Stimulated activated CD8-positive, alpha-beta memory T cell treated with anti-CD3 and anti-CD28 coated beads, Interleukin-7, amount 100 ng/mL, for 48 hours (primary cell): ENCODE measurements around the gene FGFR1OP2.
"Not testable (repeated sequence)": the region's sequence is repeated elsewhere in the genome, so short reads cannot be mapped to it uniquely, and the experiment has no call there.

ENCODE experiments used
- DNase-seq, 2 donors: peaks; one replicate each; pipeline ENCODE4 v3.0.0-alpha.2; 2020; ENCODE audit warnings: low read depth in 1 of 2; ENCODE audit errors: extremely low read depth in 1 of 2

The FGFR1OP2 gene

GRCh38 chr12:26940516-26941214, 2.4 kb downstream of the FGFR1OP2 start:
- no peak for DNase-seq

GRCh38 chr12:26941215-26941594, 2.9 kb downstream of the FGFR1OP2 start:
- DNase-seq = no peak

GRCh38 chr12:26948309-26948708, 10.0 kb downstream of the FGFR1OP2 start:
- no peak for DNase-seq

- DNase-seq = no peak
Observed at GRCh38 chr12:26953447-26953846, 15.2 kb downstream of the FGFR1OP2 start.

- DNase-seq = no peak
Observed at GRCh38 chr12:26954027-26954426, 15.8 kb downstream of the FGFR1OP2 start.

GRCh38 chr12:26961391-26961790, 23.1 kb downstream of the FGFR1OP2 start:
- not testable (repeated sequence) for DNase-seq

- DNase-seq = no peak
Observed at GRCh38 chr12:26961803-26962202, 23.5 kb downstream of the FGFR1OP2 start.

GRCh38 chr12:26963413-26963812, 25.1 kb downstream of the FGFR1OP2 start:
- DNase-seq = no peak

- no peak for DNase-seq
Observed at GRCh38 chr12:26966842-26967241, 28.6 kb downstream of the FGFR1OP2 start.

- no peak for DNase-seq
Observed at GRCh38 chr12:26970136-26970535, 31.9 kb downstream of the FGFR1OP2 start.

GRCh38 chr12:26971963-26972362, 33.7 kb downstream of the FGFR1OP2 start:
- peak; percentile 32 to 54 for DNase-seq

- DNase-seq = no peak
Observed at GRCh38 chr12:26976687-26977086, 38.4 kb downstream of the FGFR1OP2 start.

- DNase-seq = no peak
Observed at GRCh38 chr12:26978801-26979200, 40.5 kb downstream of the FGFR1OP2 start.

- no peak for DNase-seq
Observed at GRCh38 chr12:26979733-26980132, 41.5 kb downstream of the FGFR1OP2 start.

- no peak for DNase-seq
Observed at GRCh38 chr12:26982866-26983265, 44.6 kb downstream of the FGFR1OP2 start.

- DNase-seq = no peak
Observed at GRCh38 chr12:26987634-26988424, 49.6 kb downstream of the FGFR1OP2 start.

GRCh38 chr12:26988703-26989102, 50.4 kb downstream of the FGFR1OP2 start:
- no peak for DNase-seq

GRCh38 chr12:26989873-26990272, 51.6 kb downstream of the FGFR1OP2 start:
- DNase-seq = no peak

GRCh38 chr12:26991826-26992225, 53.6 kb downstream of the FGFR1OP2 start:
- DNase-seq = no peak

- no peak for DNase-seq
Observed at GRCh38 chr12:26994109-26994508, 55.8 kb downstream of the FGFR1OP2 start.

GRCh38 chr12:26995706-26996105, 57.4 kb downstream of the FGFR1OP2 start:
- no peak for DNase-seq

GRCh38 chr12:26997003-26997402, 58.7 kb downstream of the FGFR1OP2 start:
- DNase-seq = no peak
